Psoas muscle (tissue), 8 donors: ENCODE data around the gene C10orf105. TPM values are rescaled to one million over a fixed set of nuclear protein-coding genes. Genes with fewer than 3 reads are reported as not detected.

Experiments
- ATAC-seq, 4 donors: fragments of 200-7000 bp; cut with Tn5 transposase; one replicate each; pipeline ENCODE4 v1.9.1; 2020; ENCODE audit warnings: moderate library complexity in 3 of 4, mild to moderate bottlenecking in 2 of 4
- DNase-seq, 2 donors: peaks; one replicate each; pipeline ENCODE4 v3.0.0-alpha.2; 2020
- H3K27ac ChIP-seq: fragments of 200-600 bp; one replicate; pipeline ENCODE4 v1.8.0; 2022
- H3K27me3 ChIP-seq, 3 donors: fragments of 200-600 bp in 1 of 3; one replicate each; pipeline versions ENCODE4 v1.6.1 to v1.8.0; 2013 to 2022; ENCODE audit warnings: low read length in 2 of 3, mild to moderate bottlenecking in 2 of 3, moderate library complexity in 1 of 3; ENCODE audit not compliant: insufficient read depth in 3 of 3
- H3K36me3 ChIP-seq, 2 donors: fragments of 200-600 bp in 1 of 2; one replicate each; pipeline versions ENCODE4 v1.6.1 to v1.8.0; 2013 to 2022; ENCODE audit warnings: low read depth in 1 of 2, mild to moderate bottlenecking in 1 of 2, moderate library complexity in 1 of 2; ENCODE audit not compliant: insufficient read depth in 1 of 2
- H3K4me1 ChIP-seq: fragments of 200-600 bp; one replicate; pipeline ENCODE4 v1.8.0; 2022
- H3K4me3 ChIP-seq: fragments of 200-600 bp; one replicate; pipeline ENCODE4 v1.8.0; 2022; ENCODE audit warnings: mild to moderate bottlenecking
- H3K9me3 ChIP-seq: fragments of 200-600 bp; one replicate; pipeline ENCODE4 v1.8.0; 2022
- CTCF ChIP-seq: fragments of 200-600 bp; IDR thresholded peaks from one replicate; pipeline ENCODE4 v1.8.0; 2022; ENCODE audit warnings: antibody characterized with exemption
- WGBS, 3 donors: extraction: QIAGEN DNeasy Blood & Tissue Kit; methylation state at CpG; one replicate each; pipeline versions ENCODE4 v1.1.6 to v1.1.7; 2013; 5-methylcytosine and 5-hydroxymethylcytosine counted together
- intact Hi-C, 2 donors: fragments of 100-400 bp; cut with DNase I; formaldehyde crosslinking; loops; one replicate each; pipeline versions ENCODE4 v1.11.0 to v1.14.2; 2022
- polyA plus RNA-seq, 3 donors: library from polyadenylated mRNA; stranded (reverse); fragments of 200-250 nt; gene quantifications; one replicate each; pipeline ENCODE4 v1.2.3, GENCODE V29; 2013
- total RNA-seq, 4 donors: library from RNA; stranded (reverse); fragmentation: NEBNext Ultra II Directional in 2 of 4; extraction: Animal tissue kit (Norgen Biotek cat#: 25700) in 2 of 4; gene quantifications; one replicate each; pipeline versions ENCODE4 v1.2.1 to v1.2.4, GENCODE V29; 2021 to 2023
- donor health status: healthy with polysubstance abuse.
- donor health status: DM: no; HTN: no; CAD: no; lungs with moderate emphysema.
- donor health status: Bipolar disorder and iron deficiency.
- donor health status: healthy.
- donor health status: DM: yes; HTN: yes; CAD: no.
- donor health status: DM: no; HTN: no; CAD: no.
- donor health status: DM: no; HTN: no; CAD: no.
- donor health status: DM: yes; HTN: yes; CAD: no.

The C10orf105 gene
- total and polyA plus RNA-seq, 7 donors, result 0.01 to 0.03 (median 0.03) TPM; not detected in 4

DNA sequence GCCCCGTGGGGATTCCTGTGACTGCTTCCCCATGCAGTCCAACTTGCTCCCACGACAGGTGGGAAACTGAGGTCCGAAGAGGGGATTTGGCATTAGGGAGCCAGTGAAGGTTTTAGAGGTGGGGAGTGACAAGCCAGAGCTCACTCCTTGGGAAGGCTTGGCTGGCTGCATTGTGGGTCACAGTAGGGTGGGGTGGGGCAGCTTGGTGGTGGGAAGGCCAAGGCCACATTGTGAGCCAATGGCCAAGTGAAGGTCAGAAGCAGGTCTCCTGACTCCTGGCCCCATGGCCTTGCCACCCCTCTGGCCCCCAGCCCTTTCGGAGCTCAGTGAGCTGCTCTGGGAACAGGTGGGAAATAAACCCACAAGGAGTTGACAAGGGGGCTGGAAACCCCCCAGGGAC, 2.5 kb downstream of the C10orf105 start:
- DNase-seq (no peak), ATAC-seq (no peak)
- H3K27me3 ChIP-seq, result no peaks in the 10 kb centered on the region
- H3K4me3 ChIP-seq, result no peak overlapping the region
- H3K4me1 ChIP-seq, result peaks cover 20% of the 10 kb centered on the region
- no peaks in the 10 kb centered on the region for H3K9me3 ChIP-seq
- no peak for TF ChIP-seq CTCF
- intact Hi-C loops, result no loop called here
- H3K36me3 ChIP-seq, result no peaks in the 10 kb centered on the region
- WGBS, 3 donors, result 84 to 94% (median 86%) methylated on average over 4 of the region's 4 CpGs
- H3K27ac ChIP-seq, result no peak overlapping the region

DNA sequence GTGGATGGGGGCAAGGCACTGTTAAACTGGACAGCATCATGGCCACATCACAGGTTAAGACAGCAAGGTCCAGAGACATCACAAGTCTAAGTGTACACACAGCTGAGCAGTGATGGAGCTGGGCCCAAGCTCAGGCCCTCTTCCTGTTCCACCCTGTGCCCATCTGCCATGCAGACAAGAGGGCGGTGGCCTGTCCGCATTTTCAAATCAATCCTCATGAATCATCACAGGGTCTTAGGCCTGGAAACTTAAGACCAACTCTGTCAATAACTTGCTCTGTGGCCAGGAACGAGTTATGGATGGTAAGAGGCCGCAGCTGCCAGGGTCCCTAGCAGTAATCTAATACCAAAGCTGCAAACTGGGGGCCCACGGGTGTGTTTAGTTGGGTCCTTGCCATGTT, 3.2 kb downstream of the C10orf105 start:
- 85 to 94% (median 89%) methylated on average over 5 of the region's 5 CpGs for WGBS, 3 donors
- Histone ChIP-seq H3K27me3 (no peaks in the 10 kb centered on the region), H3K4me1 (peaks cover 20% of the 10 kb centered on the region), H3K9me3 (no peaks in the 10 kb centered on the region), H3K27ac (no peak overlapping the region), H3K36me3 (no peaks in the 10 kb centered on the region), H3K4me3 (no peak overlapping the region)
- intact Hi-C loops, result no loop called here
- ATAC-seq (no peak), DNase-seq (no peak)
- no peak for TF ChIP-seq CTCF

- DNase-seq (no peak), ATAC-seq (no peak)
- no peak overlapping the region for H3K4me3 ChIP-seq
- TF ChIP-seq CTCF, result no peak
- intact Hi-C loops, result no loop called here
- no peak overlapping the region for H3K27ac ChIP-seq
- peaks cover 20% of the 10 kb centered on the region for H3K4me1 ChIP-seq
- no peaks in the 10 kb centered on the region for H3K27me3 ChIP-seq
- H3K36me3 ChIP-seq, result no peaks in the 10 kb centered on the region
- 91 to 95% (median 92%) methylated on average over 16 to 20 of the region's 20 CpGs for WGBS, 3 donors
- no peaks in the 10 kb centered on the region for H3K9me3 ChIP-seq
Observed at GRCh38 chr10:71715860-71716259, 3.7 kb downstream of the C10orf105 start.

DNA sequence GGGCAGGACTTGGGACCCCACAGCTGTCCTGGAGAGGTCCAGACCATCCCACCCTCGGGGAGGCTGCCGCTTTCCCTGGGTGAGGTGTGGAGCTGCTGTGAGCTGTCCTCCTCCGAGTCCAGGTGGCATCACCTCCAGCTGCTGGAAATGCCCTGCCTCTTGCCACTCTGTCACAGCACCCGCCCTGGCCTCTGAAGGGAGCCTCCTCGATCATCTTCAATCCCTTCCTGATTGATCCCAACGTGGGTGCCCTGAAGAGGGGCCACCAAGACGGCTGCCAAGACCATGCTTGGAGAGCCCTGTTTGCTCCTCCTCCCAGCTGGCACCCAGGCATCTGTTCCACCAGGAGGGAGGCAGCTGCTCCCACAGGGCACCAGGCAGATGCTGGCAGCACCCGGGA, 4.6 kb downstream of the C10orf105 start:
- Histone ChIP-seq H3K27ac (no peak overlapping the region), H3K4me1 (peaks cover 20% of the 10 kb centered on the region), H3K36me3 (no peaks in the 10 kb centered on the region), H3K9me3 (no peaks in the 10 kb centered on the region), H3K27me3 (no peaks in the 10 kb centered on the region), H3K4me3 (no peak overlapping the region)
- intact Hi-C loops, result no loop called here
- no peak for ATAC-seq
- DNase-seq, result no peak
- 52 to 61% (median 54%) methylated on average over 8 of the region's 8 CpGs for WGBS, 3 donors
- TF ChIP-seq CTCF, result no peak

GRCh38 chr10:71714592-71714991, 5.0 kb downstream of the C10orf105 start:
- H3K27ac ChIP-seq, result no peak overlapping the region
- TF ChIP-seq CTCF, result no peak
- H3K4me3 ChIP-seq, result no peak overlapping the region
- WGBS, 3 donors, result 45 to 68% (median 54%) methylated on average over 5 of the region's 5 CpGs
- no peaks in the 10 kb centered on the region for H3K36me3 ChIP-seq
- ATAC-seq, result no peak
- H3K9me3 ChIP-seq, result no peaks in the 10 kb centered on the region
- intact Hi-C loops, result loop anchor here in 1 of 2 donors (5.0 kb wide), 1 partner anchor 322 kb away; no protein-coding TSS in a partner anchor
- no peaks in the 10 kb centered on the region for H3K27me3 ChIP-seq
- no peak for DNase-seq
- H3K4me1 ChIP-seq, result peaks cover 20% of the 10 kb centered on the region
